ENCODE results near the gene C10orf143. TPM values are rescaled to one million over a fixed set of nuclear protein-coding genes. Genes with fewer than 3 reads are reported as not detected.

The C10orf143 gene
- total and polyA plus RNA-seq, 2 of the 8 experiments (the other 6 are each of a cell fraction or from before 2014, with no cell fraction given), result 1.6 to 2.0 TPM

DNA sequence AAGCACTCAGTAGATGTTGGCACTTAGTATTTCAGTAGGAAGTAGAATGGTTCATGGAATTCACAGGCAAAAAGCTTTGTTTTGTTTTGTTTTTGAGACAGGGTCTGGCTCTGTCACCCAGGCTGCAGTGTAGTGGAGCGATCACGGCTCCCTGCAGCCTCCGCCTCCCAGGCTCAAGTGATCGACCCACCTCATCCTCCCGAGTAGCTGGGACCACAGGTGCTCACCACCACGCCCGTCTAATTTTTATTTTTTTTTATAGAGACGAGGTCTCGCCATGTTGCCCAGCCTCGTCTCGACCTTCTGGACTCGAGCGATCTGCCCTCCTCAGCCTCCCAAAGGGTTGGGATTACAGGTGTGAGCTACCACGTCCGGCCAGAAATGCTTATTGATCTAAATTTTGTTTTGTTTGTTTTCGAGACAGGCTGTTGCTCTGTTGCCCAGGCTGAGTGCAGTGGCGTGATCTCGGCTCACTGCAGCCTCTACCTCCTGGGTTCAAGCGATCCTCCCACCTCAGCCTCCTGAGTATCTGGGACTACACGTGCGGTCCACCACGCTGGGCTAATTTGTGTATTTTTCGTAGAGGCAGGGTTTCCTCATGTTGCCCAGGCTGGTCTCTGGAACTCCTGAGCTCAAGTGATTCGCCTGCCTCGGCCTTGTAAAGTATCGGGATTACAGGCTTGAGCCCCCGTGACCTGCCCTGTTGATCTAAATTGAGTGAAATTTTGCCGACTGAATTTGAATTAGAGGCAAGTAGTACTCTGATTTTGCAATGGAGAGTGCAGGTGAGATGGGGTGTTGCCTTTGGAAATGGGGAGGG lies 27.2 kb upstream of the C10orf143 start:
- no peak overlapping the region for H2AFZ ChIP-seq (ENCODE audit: low read length)
- no peak overlapping the region for H4K91ac ChIP-seq (replicated peaks; ENCODE audit: insufficient read length, low read length)
- H3K4me2 ChIP-seq (ENCODE audit: insufficient read depth in 1 of 2, low read depth in 2 of 2, low read length in 2 of 2), result peak overlapping the region; percentile 80 to 87
- no peak overlapping the region for H2BK20ac ChIP-seq (ENCODE audit: low read length)
- no peak overlapping the region for H3K56ac ChIP-seq (replicated peaks; ENCODE audit: insufficient read length, low read depth, low read length)
- ChIA-PET POLR2A (ENCODE audit: partially characterized antibody) (interaction anchor here (0.7 to 4.7 kb wide), 3 partner anchors 27 to 1513 kb away, joined by 3 to 28 read pairs (median 11); partner anchors contain the start of gene C10orf143), CTCF (ENCODE audit: partially characterized antibody) (interaction anchor here (0.6 to 2.7 kb wide), 5 partner anchors 10 to 589 kb away, joined by 3 to 13 read pairs (median 4); partner anchors contain the start of gene C10orf143)
- H3K79me1 ChIP-seq (ENCODE audit: low read depth, low read length), result peaks cover 2% of the 10 kb centered on the region; the same call in 1 of the 2 replicates
- H3K9ac ChIP-seq (replicated peaks in 1 of 4; ENCODE audit: extremely low read depth in 1 of 4, low read depth in 3 of 4, low read length in 3 of 4), result peak overlapping the region in 1 of 4 experiments; percentile 67; a peak in 2 of 7 replicates
- no peak overlapping the region for H2BK120ac ChIP-seq (replicated peaks; ENCODE audit: low read depth, low read length)
- peaks cover 29 to 63% of the 10 kb centered on the region in 2 experiments for H3K79me2 ChIP-seq (ENCODE audit: control insufficient read depth in 1 of 2, insufficient read depth in 2 of 2, low read length in 2 of 2)
- H3K4me3 ChIP-seq (ENCODE audit: extremely low read depth in 1 of 4, insufficient read depth in 2 of 4, low read depth in 3 of 4, low read length in 4 of 4), result peak overlapping the region; percentile 83 to 96 (median 84)
- no peak overlapping the region for H2BK12ac ChIP-seq (ENCODE audit: low read depth, low read length)
- peaks cover 8 to 22% of the 10 kb centered on the region in 2 experiments for H4K20me1 ChIP-seq (replicated peaks in 1 of 2; ENCODE audit: control insufficient read depth in 1 of 2, insufficient read depth in 2 of 2, low read length in 2 of 2)
- no peaks in the 10 kb centered on the region for H3K9me3 ChIP-seq (ENCODE audit: insufficient read depth in 2 of 2, low read depth in 1 of 2, low read length in 1 of 2)
- H3K36me3 ChIP-seq (ENCODE audit: control insufficient read depth in 2 of 4, insufficient read depth in 4 of 4, low read length in 3 of 4), result no peaks in the 10 kb centered on the region
- no peak overlapping the region for H3K27ac ChIP-seq (ENCODE audit: low read depth, low read length)
- no peak for DNase-seq (ENCODE audit: low read depth in 1 of 2, low spot score in 2 of 2)
- H3K18ac ChIP-seq (ENCODE audit: extremely low read depth, low read length), result no peak overlapping the region
- H3K4ac ChIP-seq (replicated peaks; ENCODE audit: insufficient read length, low read depth, low read length), result no peak overlapping the region
- peaks cover 2 to 7% (median 4%) of the 10 kb centered on the region in 4 experiments; a peak in 5 of 7 replicates for H3K4me1 ChIP-seq (replicated peaks in 1 of 4; ENCODE audit: control insufficient read depth in 3 of 4, insufficient read depth in 4 of 4, low read length in 3 of 4)
- 0 out of 7 replicates have a peak, but pooled peaks cover 0 to 4% (median 0%) of the 10 kb centered on the region in 4 experiments for H3K27me3 ChIP-seq (replicated peaks in 1 of 4; ENCODE audit: control insufficient read depth in 3 of 4, extremely low read depth in 1 of 4, insufficient read depth in 3 of 4, low read length in 3 of 4)
- no peak overlapping the region for H4K5ac ChIP-seq (ENCODE audit: insufficient read length, low read depth, low read length)
- H2AK5ac ChIP-seq (ENCODE audit: low read depth, low read length), result no peak overlapping the region
- H2BK5ac ChIP-seq (ENCODE audit: low read depth, low read length), result no peak overlapping the region
- peaks cover 11% of the 10 kb centered on the region; the same call in 1 of the 2 replicates for H3K23me2 ChIP-seq (ENCODE audit: low read depth, low read length)
- 96% methylated on average over 28 of the region's 28 CpGs; no CpG with 5 or more reads in 1 of the 2 experiments for WGBS, 2 experiments (ENCODE audit: extremely low coverage in 1 of 2, insufficient coverage in 1 of 2, insufficient read length in 1 of 2, insufficient replicate concordance in 2 of 2, low coverage in 1 of 2, low lambda C conversion rate in 2 of 2, missing lambda C conversion rate in 1 of 2)
- no peak overlapping the region for H3K14ac ChIP-seq (ENCODE audit: insufficient read length)
- no peak overlapping the region for H3K23ac ChIP-seq (ENCODE audit: insufficient read length)
- H2BK15ac ChIP-seq (ENCODE audit: low read length), result no peak overlapping the region
- TF ChIP-seq CEBPB (IDR thresholded peaks at IDR 0.05; ENCODE audit: low read depth, low read length) (no peak), SRF (IDR thresholded peaks at IDR 0.05; ENCODE audit: low read depth, low read length) (no peak), POLR2AphosphoS5 (IDR thresholded peaks at IDR 0.05; ENCODE audit: low read depth, low read length) (no peak), CHD1 (IDR thresholded peaks at IDR 0.05; ENCODE audit: low read depth, low read length) (no peak), KDM5A (IDR thresholded peaks at IDR 0.05; ENCODE audit: low read length) (no peak), EGR1 (IDR thresholded peaks at IDR 0.05; ENCODE audit: borderline replicate concordance, low read depth, low read length) (no peak), JUND (IDR thresholded peaks at IDR 0.05; ENCODE audit: low read length) (no peak)
- TF ChIP-seq, protein P1, sequence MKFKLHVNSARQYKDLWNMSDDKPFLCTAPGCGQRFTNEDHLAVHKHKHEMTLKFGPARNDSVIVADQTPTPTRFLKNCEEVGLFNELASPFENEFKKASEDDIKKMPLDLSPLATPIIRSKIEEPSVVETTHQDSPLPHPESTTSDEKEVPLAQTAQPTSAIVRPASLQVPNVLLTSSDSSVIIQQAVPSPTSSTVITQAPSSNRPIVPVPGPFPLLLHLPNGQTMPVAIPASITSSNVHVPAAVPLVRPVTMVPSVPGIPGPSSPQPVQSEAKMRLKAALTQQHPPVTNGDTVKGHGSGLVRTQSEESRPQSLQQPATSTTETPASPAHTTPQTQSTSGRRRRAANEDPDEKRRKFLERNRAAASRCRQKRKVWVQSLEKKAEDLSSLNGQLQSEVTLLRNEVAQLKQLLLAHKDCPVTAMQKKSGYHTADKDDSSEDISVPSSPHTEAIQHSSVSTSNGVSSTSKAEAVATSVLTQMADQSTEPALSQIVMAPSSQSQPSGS (IDR thresholded peaks at IDR 0.05; ENCODE audit: low read length), result no peak
- no peak overlapping the region for H4K8ac ChIP-seq (ENCODE audit: extremely low read depth, insufficient read depth, low read length)
- no peak for FAIRE-seq

Data from H1 (cell line).